HG03103 (cell line): Measurements from ENCODE around the gene HOXD3.

Source experiments
- ATAC-seq: cut with Tn5 transposase; IDR thresholded peaks from one replicate; pipeline ENCODE4 v1.9.1; 2021; ENCODE audit warnings: low read depth; ENCODE audit not compliant: unreplicated experiment

HOXD3 gene

DNA sequence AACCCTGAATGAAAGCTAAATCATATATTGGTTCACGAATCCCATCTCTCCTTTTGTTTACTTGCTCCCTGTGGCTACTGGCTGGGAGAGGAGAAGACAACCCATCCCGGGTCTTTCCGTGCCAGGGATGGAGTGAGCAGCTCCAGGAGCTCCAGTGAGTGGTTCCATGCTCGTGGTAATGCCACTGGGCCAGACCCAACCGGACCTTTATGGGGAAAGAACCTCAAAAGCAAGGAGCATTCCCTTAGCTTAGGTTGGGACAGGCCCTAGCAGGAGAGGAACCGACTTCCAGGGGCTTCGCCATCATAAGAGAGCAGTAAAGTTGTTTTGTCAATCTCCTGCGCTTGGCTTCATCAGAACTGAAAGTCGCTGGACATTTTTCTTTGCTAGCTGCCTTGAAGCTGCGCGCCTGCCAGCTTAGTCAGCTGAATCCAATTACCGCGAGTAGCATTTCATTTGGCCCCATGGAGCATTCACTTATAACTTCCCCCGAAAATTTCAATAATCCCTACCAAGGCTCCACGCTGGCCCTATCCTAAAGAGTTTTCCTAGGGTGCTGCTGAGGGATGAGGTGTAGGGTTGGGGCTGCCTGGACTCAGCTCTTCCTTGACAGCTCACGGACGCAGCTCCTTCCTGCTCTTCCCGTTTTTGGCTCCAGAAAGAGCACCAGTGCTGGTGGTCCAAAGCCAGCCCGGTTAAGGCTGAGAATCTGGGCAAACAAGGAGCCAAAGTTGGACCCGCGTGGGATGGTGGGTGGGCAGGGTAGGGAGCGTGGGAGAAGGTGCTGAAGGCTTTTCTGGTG, 4.9 kb downstream of the HOXD3 start:
- ATAC-seq = no peak

- no peak for ATAC-seq
Observed at GRCh38 chr2:176162911-176163671, 6.0 kb downstream of the HOXD3 start.

DNA sequence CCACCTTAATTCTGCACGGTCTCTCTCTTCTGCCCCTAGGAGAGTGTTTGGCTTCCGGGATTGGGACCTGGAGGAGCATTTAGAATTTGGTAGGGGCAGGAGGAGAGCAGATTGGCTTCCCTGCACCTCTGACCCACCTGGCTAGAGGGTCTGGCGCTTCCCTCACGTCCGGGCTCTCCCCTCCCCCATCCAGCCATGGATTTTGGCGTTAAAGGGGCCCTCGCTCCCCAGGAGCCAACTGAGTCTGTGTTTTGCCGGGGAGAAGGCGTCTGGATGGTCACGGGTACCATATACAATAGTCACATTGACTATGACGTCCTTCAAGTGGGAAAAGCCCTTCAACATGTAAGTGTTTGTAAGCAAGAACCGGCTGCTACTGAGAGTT, 6.6 kb downstream of the HOXD3 start:
- ATAC-seq = no peak

DNA sequence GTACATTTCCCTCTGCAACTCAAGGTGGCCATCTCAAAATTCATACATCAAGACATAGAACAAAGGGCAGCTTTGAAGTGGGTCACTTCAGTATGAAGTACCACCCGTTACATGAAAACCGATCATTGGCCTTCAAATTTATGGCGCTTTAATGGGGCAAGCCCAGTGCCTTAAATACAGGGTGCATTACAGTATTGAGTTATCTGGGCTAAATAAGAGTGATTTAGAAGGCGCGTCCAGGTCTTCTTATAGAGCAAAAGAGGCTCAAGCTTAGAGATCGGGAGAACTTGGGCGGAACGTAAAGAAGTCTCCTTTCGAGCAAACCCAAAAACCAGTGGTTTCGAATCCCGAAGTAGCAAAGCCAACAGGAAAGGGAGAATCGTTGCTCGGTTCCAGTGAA, 7.1 kb downstream of the HOXD3 start:
- no peak for ATAC-seq

- no peak for ATAC-seq
Observed at GRCh38 chr2:176164611-176165369, 7.7 kb downstream of the HOXD3 start.

DNA sequence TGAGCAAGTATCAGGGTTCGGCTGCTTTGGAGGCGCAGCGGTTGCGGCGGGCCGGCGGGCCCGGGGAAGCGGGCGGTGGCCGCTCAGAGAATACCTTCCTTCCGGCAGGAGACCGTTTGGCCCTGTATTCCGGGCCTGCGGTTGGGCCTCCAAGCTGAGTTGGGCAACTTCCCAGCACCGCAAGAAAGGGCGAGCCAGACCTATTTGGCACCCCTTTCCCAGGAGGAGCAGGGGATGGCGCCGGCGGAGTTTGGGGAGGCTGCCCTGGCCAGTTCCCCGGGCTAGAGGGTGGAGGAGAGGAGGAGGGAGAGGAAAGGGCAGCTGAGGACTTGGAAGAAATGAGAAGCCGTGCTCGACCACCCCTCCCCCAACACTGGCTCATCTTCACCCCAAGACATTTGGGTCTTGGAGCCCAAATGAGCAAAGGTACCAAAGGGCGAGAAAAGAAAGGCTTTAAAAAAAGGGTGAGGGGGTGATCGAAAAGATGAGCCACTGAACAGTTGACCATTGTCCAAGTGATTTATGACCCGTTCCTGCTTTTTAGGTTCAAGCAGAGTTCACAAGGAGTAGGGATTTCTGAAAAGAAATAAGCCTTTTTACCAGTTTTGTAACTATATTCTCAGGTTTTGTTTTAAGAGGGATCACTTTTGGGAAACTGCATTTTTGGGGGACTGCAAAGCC, 8.4 kb downstream of the HOXD3 start:
- no peak for ATAC-seq

- no peak for ATAC-seq
Observed at GRCh38 chr2:176166272-176166671, 9.2 kb downstream of the HOXD3 start.

GRCh38 chr2:176167398-176167797, 10.3 kb downstream of the HOXD3 start:
- ATAC-seq = no peak

- no peak for ATAC-seq
Observed at GRCh38 chr2:176169181-176169580, 12.1 kb downstream of the HOXD3 start.

GRCh38 chr2:176169711-176170110, 12.6 kb downstream of the HOXD3 start:
- no peak for ATAC-seq

DNA sequence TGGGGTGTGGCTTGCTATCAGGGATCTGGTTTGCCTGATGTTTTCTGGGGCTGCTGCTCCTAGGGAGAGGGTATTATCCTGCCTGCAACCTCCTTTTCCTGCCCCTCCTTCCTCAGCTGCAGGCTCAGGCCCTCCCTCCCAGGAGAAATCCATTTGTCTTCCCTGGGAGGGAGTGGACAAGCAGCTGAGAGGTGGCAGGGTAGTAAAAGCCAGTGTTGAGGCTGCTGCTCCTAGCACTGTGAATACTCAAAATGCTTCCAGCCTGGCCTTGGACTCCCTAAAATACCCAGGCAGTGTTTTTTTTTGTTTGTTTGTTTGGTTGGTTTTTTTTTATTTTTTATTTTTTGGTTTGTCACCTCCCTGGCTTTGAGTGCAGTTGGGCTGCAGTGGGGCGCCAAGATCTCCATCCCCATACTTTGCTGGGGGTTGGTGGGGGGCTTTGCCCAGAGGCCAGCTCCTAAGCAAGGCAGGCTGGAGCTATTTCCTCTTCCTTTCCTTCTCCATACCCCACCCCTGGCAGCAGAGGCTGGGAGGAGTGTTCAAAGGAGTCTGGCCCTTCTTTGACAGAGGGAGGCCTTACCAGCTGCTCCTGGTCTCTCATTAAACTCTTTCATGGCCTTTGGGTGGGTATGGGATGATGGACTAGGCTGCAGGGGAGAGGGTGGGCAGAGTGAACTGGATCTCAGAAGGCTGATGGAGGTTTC, 13.6 kb downstream of the HOXD3 start:
- no peak for ATAC-seq

DNA sequence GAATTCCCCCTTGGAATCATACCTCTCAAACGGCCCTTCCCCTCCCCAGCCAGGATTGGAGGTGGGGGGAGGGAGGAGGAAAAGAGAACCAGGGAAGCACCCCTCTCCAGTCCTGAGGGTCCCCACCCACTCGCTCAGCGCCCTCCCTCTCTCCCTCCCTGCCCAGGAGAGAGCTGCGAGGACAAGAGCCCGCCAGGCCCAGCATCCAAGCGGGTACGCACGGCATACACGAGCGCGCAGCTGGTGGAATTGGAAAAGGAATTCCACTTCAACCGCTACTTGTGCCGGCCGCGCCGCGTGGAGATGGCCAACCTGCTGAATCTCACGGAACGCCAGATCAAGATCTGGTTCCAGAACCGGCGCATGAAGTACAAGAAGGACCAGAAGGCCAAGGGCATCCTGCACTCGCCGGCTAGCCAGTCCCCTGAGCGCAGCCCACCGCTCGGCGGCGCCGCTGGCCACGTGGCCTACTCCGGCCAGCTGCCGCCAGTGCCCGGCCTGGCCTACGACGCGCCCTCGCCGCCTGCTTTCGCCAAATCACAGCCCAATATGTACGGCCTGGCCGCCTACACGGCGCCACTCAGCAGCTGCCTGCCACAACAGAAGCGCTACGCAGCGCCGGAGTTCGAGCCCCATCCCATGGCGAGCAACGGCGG, 14.4 kb downstream of the HOXD3 start:
- ATAC-seq = no peak

- ATAC-seq = no peak
Observed at GRCh38 chr2:176172007-176172894, 15.1 kb downstream of the HOXD3 start.

- ATAC-seq = no peak
Observed at GRCh38 chr2:176172895-176173566, 15.9 kb downstream of the HOXD3 start.

GRCh38 chr2:176173567-176174381, 16.7 kb downstream of the HOXD3 start:
- no peak for ATAC-seq

- ATAC-seq = no peak
Observed at GRCh38 chr2:176174382-176174823, 17.3 kb downstream of the HOXD3 start.
